H9 (cell line): ENCODE measurements around the gene BBS1. TPM values are rescaled to one million over a fixed set of nuclear protein-coding genes. Genes with fewer than 3 reads are reported as not detected.
A peak's percentile ranks its signal among the peaks of the same experiment; 100 is the strongest.

ENCODE experiments used
- DNase-seq: peaks from one replicate; pipeline ENCODE4 v3.0.0-alpha.2; 2017
- H2AFZ ChIP-seq: one replicate; pipeline ENCODE4 v1.6.1; 2013; ENCODE audit warnings: mild to moderate bottlenecking, low read length, control low read depth, moderate library complexity
- H2AK5ac ChIP-seq: 2 replicates; pipeline ENCODE4 v1.6.1; 2013; ENCODE audit warnings: low read length, control low read depth, mixed read lengths; ENCODE audit not compliant: insufficient read length
- H2BK120ac ChIP-seq: one replicate; pipeline ENCODE4 v1.6.1; 2013; ENCODE audit warnings: low read depth, mild to moderate bottlenecking, low read length, control low read depth, inconsistent platforms; ENCODE audit not compliant: poor library complexity, severe bottlenecking
- H2BK12ac ChIP-seq: 2 replicates; pipeline ENCODE4 v1.6.1; 2013; ENCODE audit warnings: low read length, control low read depth, mixed read lengths, low read depth; ENCODE audit not compliant: insufficient read length
- H2BK15ac ChIP-seq: 2 replicates; pipeline ENCODE4 v1.6.1; 2013; ENCODE audit warnings: low read depth, low read length, control low read depth
- H2BK20ac ChIP-seq: one replicate; pipeline ENCODE4 v1.6.1; 2013; ENCODE audit warnings: low read depth, mild to moderate bottlenecking, low read length, control low read depth, inconsistent platforms; ENCODE audit not compliant: poor library complexity, severe bottlenecking
- H2BK5ac ChIP-seq: 2 replicates; pipeline ENCODE4 v1.6.1; 2013; ENCODE audit warnings: low read length, control low read depth, mixed read lengths; ENCODE audit not compliant: insufficient read length
- H3K14ac ChIP-seq: 2 replicates; pipeline ENCODE4 v1.6.1; 2013; ENCODE audit warnings: low read length, control low read depth; ENCODE audit not compliant: insufficient read depth
- H3K18ac ChIP-seq: 2 replicates; pipeline ENCODE4 v1.6.1; 2013; ENCODE audit warnings: low read depth, mild to moderate bottlenecking, mixed read lengths, low read length, control low read depth; ENCODE audit not compliant: insufficient read length
- H3K23ac ChIP-seq: 2 replicates; pipeline ENCODE4 v1.6.1; 2013; ENCODE audit warnings: low read length, control low read depth, mixed read lengths, low read depth; ENCODE audit not compliant: insufficient read length
- H3K23me2 ChIP-seq: 2 replicates; pipeline ENCODE4 v1.6.1; 2013; ENCODE audit warnings: low read depth, mild to moderate bottlenecking, mixed read lengths, low read length, control low read depth; ENCODE audit not compliant: insufficient read length, poor library complexity, severe bottlenecking
- H3K27ac ChIP-seq: 2 replicates; pipeline ENCODE4 v1.5.1; 2013; ENCODE audit warnings: low read length, control low read depth, mixed read lengths, low read depth; ENCODE audit not compliant: insufficient read length
- H3K27me3 ChIP-seq: 2 replicates; pipeline ENCODE4 v1.6.1; 2013; ENCODE audit warnings: low read length, control low read depth, inconsistent platforms; ENCODE audit not compliant: insufficient read depth
- H3K4ac ChIP-seq: 2 replicates; pipeline ENCODE4 v1.6.1; 2013; ENCODE audit warnings: low read depth, mild to moderate bottlenecking, control low read depth, inconsistent platforms, low read length, moderate library complexity
- H3K4me1 ChIP-seq: 2 replicates; pipeline ENCODE4 v1.6.1; 2013; ENCODE audit warnings: low read length, control low read depth, inconsistent platforms; ENCODE audit not compliant: insufficient read depth
- H3K4me2 ChIP-seq: 2 replicates; pipeline ENCODE4 v1.6.1; 2013; ENCODE audit warnings: low read length, control low read depth, mixed read lengths; ENCODE audit not compliant: insufficient read length, insufficient read depth
- H3K56ac ChIP-seq: 2 replicates; pipeline ENCODE4 v1.6.1; 2013; ENCODE audit warnings: low read depth, mild to moderate bottlenecking, mixed read lengths, low read length, control low read depth; ENCODE audit not compliant: insufficient read length
- H3K79me1 ChIP-seq: 2 replicates; pipeline ENCODE4 v1.6.1; 2013; ENCODE audit warnings: low read depth, mild to moderate bottlenecking, moderate library complexity, low read length, control low read depth, inconsistent platforms; ENCODE audit not compliant: insufficient read depth, poor library complexity, severe bottlenecking
- H3K79me2 ChIP-seq: 2 replicates; pipeline ENCODE4 v1.6.1; 2013; ENCODE audit warnings: low read length, control low read depth, inconsistent platforms; ENCODE audit not compliant: insufficient read depth
- H3K9ac ChIP-seq: 2 replicates; pipeline ENCODE4 v1.6.1; 2013; ENCODE audit warnings: low read length, control low read depth, mixed read lengths; ENCODE audit not compliant: insufficient read length; ENCODE audit errors: extremely low read depth
- H3K9me3 ChIP-seq: one replicate; pipeline ENCODE4 v1.6.1; 2013; ENCODE audit warnings: low read depth, low read length, inconsistent platforms; ENCODE audit not compliant: control insufficient read depth
- H3T11ph ChIP-seq: one replicate; pipeline ENCODE4 v1.6.1; 2013; ENCODE audit warnings: mild to moderate bottlenecking, low read length, control low read depth, inconsistent platforms
- H4K20me1 ChIP-seq: one replicate; pipeline ENCODE4 v1.6.1; 2013; ENCODE audit not compliant: control insufficient read depth, insufficient read length, insufficient read depth
- H4K5ac ChIP-seq: 2 replicates; pipeline ENCODE4 v1.6.1; 2013; ENCODE audit warnings: low read depth, mild to moderate bottlenecking, mixed read lengths, low read length, control low read depth; ENCODE audit not compliant: insufficient read length
- H4K8ac ChIP-seq: replicated peaks from 2 replicates; pipeline ENCODE4 v1.6.1; 2013; ENCODE audit warnings: low read length, control low read depth, mixed read lengths, low read depth; ENCODE audit not compliant: insufficient read length
- H4K91ac ChIP-seq: 2 replicates; pipeline ENCODE4 v1.6.1; 2013; ENCODE audit warnings: low read depth, mild to moderate bottlenecking, moderate library complexity, mixed read lengths, low read length, control low read depth; ENCODE audit not compliant: insufficient read length
- H3K27ac Mint-ChIP-seq, 3 experiments: 2 replicates in 2 of 3; 3 replicates in 1 of 3; pipeline ENCODE4 v1.8.0; 2020 to 2021; ENCODE audit warnings: mixed read lengths in 3 of 3, mild to moderate bottlenecking in 1 of 3, moderate library complexity in 1 of 3
- H3K27me3 Mint-ChIP-seq: 2 replicates; pipeline ENCODE4 v1.8.0; 2021; ENCODE audit warnings: low read depth, mild to moderate bottlenecking, moderate library complexity, mixed read lengths
- H3K36me3 Mint-ChIP-seq, 3 experiments: 2 replicates in 2 of 3; 3 replicates in 1 of 3; pipeline ENCODE4 v1.8.0; 2020 to 2021; ENCODE audit warnings: low read depth in 3 of 3, mixed read lengths in 3 of 3; ENCODE audit not compliant: insufficient read depth in 1 of 3
- H3K4me1 Mint-ChIP-seq, 2 experiments: 2 replicates each; pipeline ENCODE4 v1.8.0; 2020; ENCODE audit warnings: mixed read lengths in 2 of 2
- H3K4me3 Mint-ChIP-seq, 2 experiments: 2 replicates in 1 of 2; 3 replicates in 1 of 2; pipeline ENCODE4 v1.8.0; 2020 to 2021; ENCODE audit warnings: mild to moderate bottlenecking in 2 of 2, mixed read lengths in 2 of 2, moderate library complexity in 1 of 2
- H3K9me3 Mint-ChIP-seq, 2 experiments: 2 replicates in 1 of 2; 3 replicates in 1 of 2; pipeline ENCODE4 v1.8.0; 2020; ENCODE audit warnings: mild to moderate bottlenecking in 2 of 2, mixed read lengths in 2 of 2, moderate library complexity in 1 of 2
- WGBS: extraction: QIAGEN DNeasy Blood & Tissue Kit; methylation state at CpG from one replicate; pipeline ENCODE4 v1.1.7; 2013; ENCODE audit warnings: missing lambda C conversion rate, low lambda C conversion rate, mixed read lengths; ENCODE audit not compliant: insufficient read length; ENCODE audit errors: extremely low coverage; 5-methylcytosine and 5-hydroxymethylcytosine counted together
- total RNA-seq: library from RNA; stranded (reverse); gene quantifications from 2 replicates; pipeline ENCODE4 v1.2.1, GENCODE V29; 2021
- TF ChIP-seq, protein P1 (sequence below): fragments of 200-600 bp; sonication (generic); conservative IDR thresholded peaks from 3 replicates; pipeline ENCODE4 v1.8.0; 2021; ENCODE audit warnings: antibody characterized with exemption, mild to moderate bottlenecking

The BBS1 gene
- total RNA-seq, 1 experiment from 2014 or later = 27.2 TPM

DNA sequence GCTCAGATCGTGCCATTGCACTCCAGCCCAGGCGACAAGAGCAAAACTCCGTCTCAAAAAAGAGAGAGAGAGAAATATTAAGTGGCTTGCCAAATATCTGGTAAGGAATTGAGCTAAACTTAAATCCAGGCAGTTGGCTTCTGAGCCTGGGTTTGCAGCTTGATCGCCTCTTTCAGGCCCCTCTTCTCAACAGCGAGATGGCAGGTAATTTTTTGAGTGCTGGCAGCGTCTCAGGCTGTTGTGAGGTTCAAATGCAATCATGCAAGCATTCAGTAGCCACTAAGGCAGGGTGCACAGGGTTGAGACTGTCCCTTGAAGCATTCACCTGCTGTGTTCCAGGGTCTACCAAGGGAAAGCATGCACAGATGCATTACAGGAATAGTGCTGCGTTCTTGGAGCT lies 58.6 kb downstream of the BBS1 start:
- Histone ChIP-seq H4K5ac (no peak overlapping the region), H4K8ac (no peak overlapping the region), H3K79me2 (no peaks in the 10 kb centered on the region), H3K4me1 (peaks cover 11% of the 10 kb centered on the region), H3K23me2 (no peaks in the 10 kb centered on the region), H3K56ac (no peak overlapping the region), H3K79me1 (no peaks in the 10 kb centered on the region), H3K23ac (no peak overlapping the region), H4K91ac (no peak overlapping the region), H2BK12ac (no peak overlapping the region), H2AK5ac (no peak overlapping the region), H2BK5ac (no peak overlapping the region), H2BK15ac (no peak overlapping the region), H3K9ac (no peak overlapping the region), H3K9me3 (no peaks in the 10 kb centered on the region), H3K4me2 (no peak overlapping the region), H2BK20ac (no peak overlapping the region), H3K27me3 (no peaks in the 10 kb centered on the region), H3T11ph (no peak overlapping the region), H3K14ac (peak overlapping the region; percentile 58; the same call in 1 of the 2 replicates), H2AFZ (no peak overlapping the region), H2BK120ac (no peak overlapping the region), H4K20me1 (no peaks in the 10 kb centered on the region), H3K27ac (no peak overlapping the region), H3K18ac (peak overlapping the region; percentile 34), H3K4ac (no peak overlapping the region)
- Mint-ChIP-seq H3K4me3 (no peak overlapping the region), H3K27me3 (peaks cover 6% of the 10 kb centered on the region), H3K4me1 (peaks cover 33% of the 10 kb centered on the region in 2 experiments), H3K27ac (peak overlapping the region; percentile 96 to 100 (median 98); a peak in 6 of 7 replicates), H3K36me3 (peaks cover 7 to 23% (median 10%) of the 10 kb centered on the region in 3 experiments), H3K9me3 (peaks cover 15 to 21% of the 10 kb centered on the region in 2 experiments)
- TF ChIP-seq, protein P1, sequence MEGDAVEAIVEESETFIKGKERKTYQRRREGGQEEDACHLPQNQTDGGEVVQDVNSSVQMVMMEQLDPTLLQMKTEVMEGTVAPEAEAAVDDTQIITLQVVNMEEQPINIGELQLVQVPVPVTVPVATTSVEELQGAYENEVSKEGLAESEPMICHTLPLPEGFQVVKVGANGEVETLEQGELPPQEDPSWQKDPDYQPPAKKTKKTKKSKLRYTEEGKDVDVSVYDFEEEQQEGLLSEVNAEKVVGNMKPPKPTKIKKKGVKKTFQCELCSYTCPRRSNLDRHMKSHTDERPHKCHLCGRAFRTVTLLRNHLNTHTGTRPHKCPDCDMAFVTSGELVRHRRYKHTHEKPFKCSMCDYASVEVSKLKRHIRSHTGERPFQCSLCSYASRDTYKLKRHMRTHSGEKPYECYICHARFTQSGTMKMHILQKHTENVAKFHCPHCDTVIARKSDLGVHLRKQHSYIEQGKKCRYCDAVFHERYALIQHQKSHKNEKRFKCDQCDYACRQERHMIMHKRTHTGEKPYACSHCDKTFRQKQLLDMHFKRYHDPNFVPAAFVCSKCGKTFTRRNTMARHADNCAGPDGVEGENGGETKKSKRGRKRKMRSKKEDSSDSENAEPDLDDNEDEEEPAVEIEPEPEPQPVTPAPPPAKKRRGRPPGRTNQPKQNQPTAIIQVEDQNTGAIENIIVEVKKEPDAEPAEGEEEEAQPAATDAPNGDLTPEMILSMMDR = no peak
- DNase-seq = no peak
- no CpG with 5 or more reads among the region's 7 CpGs for WGBS
